ENCODE measurements around the gene BTNL2.

BTNL2 gene

GRCh38 chr6:32386040-32386439 lies 20.9 kb downstream of the BTNL2 start:
- Histone ChIP-seq H3K27ac (replicated peaks) (no peak overlapping the region), H3K27me3 (ENCODE audit: insufficient read depth, poor library complexity, severe bottlenecking) (no peaks in the 10 kb centered on the region), H3K4me3 (replicated peaks; ENCODE audit: insufficient read depth, low read length) (no peak overlapping the region)
- TF ChIP-seq SPI1 (IDR thresholded peaks at IDR 0.05; ENCODE audit: borderline replicate concordance, low read depth) = no peak
- TF ChIP-seq REST (IDR thresholded peaks at IDR 0.05; ENCODE audit: insufficient replicate concordance, low read depth) = no peak
- TF ChIP-seq POLR2AphosphoS5 (IDR thresholded peaks at IDR 0.05; ENCODE audit: low read depth) = no peak
- no peak for TF ChIP-seq GABPA (IDR thresholded peaks at IDR 0.05; ENCODE audit: low read depth)
- no peak for TF ChIP-seq CTCF (IDR thresholded peaks at IDR 0.05; ENCODE audit: insufficient read depth, low read length)
- no peak for DNase-seq (ENCODE audit: low read depth in 1 of 2, low spot score in 1 of 2)

- Histone ChIP-seq H3K27me3 (ENCODE audit: insufficient read depth, poor library complexity, severe bottlenecking) (peaks cover 3% of the 10 kb centered on the region), H3K27ac (replicated peaks) (no peak overlapping the region), H3K4me3 (replicated peaks; ENCODE audit: insufficient read depth, low read length) (no peak overlapping the region)
- TF ChIP-seq REST (IDR thresholded peaks at IDR 0.05; ENCODE audit: insufficient replicate concordance, low read depth) (no peak), CTCF (IDR thresholded peaks at IDR 0.05; ENCODE audit: insufficient read depth, low read length) (no peak), SPI1 (IDR thresholded peaks at IDR 0.05; ENCODE audit: borderline replicate concordance, low read depth) (no peak), GABPA (IDR thresholded peaks at IDR 0.05; ENCODE audit: low read depth) (no peak), POLR2AphosphoS5 (IDR thresholded peaks at IDR 0.05; ENCODE audit: low read depth) (no peak)
- DNase-seq (ENCODE audit: low read depth in 1 of 2, low spot score in 1 of 2) = no peak
These were observed 24.1 kb downstream of the BTNL2 start for GRCh38 chr6:32382757-32383420.

- H3K27ac ChIP-seq (replicated peaks) = no peak overlapping the region
- peaks cover 6% of the 10 kb centered on the region for H3K27me3 ChIP-seq (ENCODE audit: insufficient read depth, poor library complexity, severe bottlenecking)
- TF ChIP-seq CTCF (IDR thresholded peaks at IDR 0.05; ENCODE audit: insufficient read depth, low read length) (no peak), REST (IDR thresholded peaks at IDR 0.05; ENCODE audit: insufficient replicate concordance, low read depth) (no peak), GABPA (IDR thresholded peaks at IDR 0.05; ENCODE audit: low read depth) (no peak), SPI1 (IDR thresholded peaks at IDR 0.05; ENCODE audit: borderline replicate concordance, low read depth) (no peak), POLR2AphosphoS5 (IDR thresholded peaks at IDR 0.05; ENCODE audit: low read depth) (no peak)
- DNase-seq (ENCODE audit: low read depth in 1 of 2, low spot score in 1 of 2) = no peak
- no peak overlapping the region for H3K4me3 ChIP-seq (replicated peaks; ENCODE audit: insufficient read depth, low read length)
These were observed 27.4 kb downstream of the BTNL2 start for GRCh38 chr6:32379545-32379944.
